Measurements from ENCODE around the gene TUBA3E. TPM values are rescaled to one million over a fixed set of nuclear protein-coding genes. Genes with fewer than 3 reads are reported as not detected.

TUBA3E gene
- total and polyA plus RNA-seq, 2 of the 8 experiments (the other 6 are each of a cell fraction or from before 2014, with no cell fraction given), result not detected

- Histone ChIP-seq H3K23ac (ENCODE audit: insufficient read length) (no peak overlapping the region), H3K56ac (replicated peaks; ENCODE audit: insufficient read length, low read depth, low read length) (no peak overlapping the region), H4K91ac (replicated peaks; ENCODE audit: insufficient read length, low read length) (no peak overlapping the region), H3K4me2 (ENCODE audit: insufficient read depth in 1 of 2, low read depth in 2 of 2, low read length in 2 of 2) (no peak overlapping the region), H2AK5ac (ENCODE audit: low read depth, low read length) (no peak overlapping the region), H2BK12ac (ENCODE audit: low read depth, low read length) (no peak overlapping the region), H2BK20ac (ENCODE audit: low read length) (no peak overlapping the region), H2BK5ac (ENCODE audit: low read depth, low read length) (no peak overlapping the region), H3K27me3 (replicated peaks in 1 of 4; ENCODE audit: control insufficient read depth in 3 of 4, extremely low read depth in 1 of 4, insufficient read depth in 3 of 4, low read length in 3 of 4) (no peaks in the 10 kb centered on the region), H3K4me1 (replicated peaks in 1 of 4; ENCODE audit: control insufficient read depth in 3 of 4, insufficient read depth in 4 of 4, low read length in 3 of 4) (peaks cover 0 to 7% (median 3%) of the 10 kb centered on the region in 4 experiments; a peak in 4 of 7 replicates), H4K5ac (ENCODE audit: insufficient read length, low read depth, low read length) (no peak overlapping the region), H2BK120ac (replicated peaks; ENCODE audit: low read depth, low read length) (no peak overlapping the region), H3K36me3 (ENCODE audit: control insufficient read depth in 2 of 4, insufficient read depth in 4 of 4, low read length in 3 of 4) (peaks cover 0 to 4% (median 0%) of the 10 kb centered on the region in 4 experiments; a peak in 1 of 8 replicates), H3K4me3 (ENCODE audit: extremely low read depth in 1 of 4, insufficient read depth in 2 of 4, low read depth in 3 of 4, low read length in 4 of 4) (no peak overlapping the region), H3K14ac (ENCODE audit: insufficient read length) (no peak overlapping the region), H3K18ac (ENCODE audit: extremely low read depth, low read length) (no peak overlapping the region), H3K4ac (replicated peaks; ENCODE audit: insufficient read length, low read depth, low read length) (no peak overlapping the region), H2AFZ (ENCODE audit: low read length) (no peak overlapping the region), H4K20me1 (replicated peaks in 1 of 2; ENCODE audit: control insufficient read depth in 1 of 2, insufficient read depth in 2 of 2, low read length in 2 of 2) (no peaks in the 10 kb centered on the region), H3K79me2 (ENCODE audit: control insufficient read depth in 1 of 2, insufficient read depth in 2 of 2, low read length in 2 of 2) (peaks cover 0 to 2% of the 10 kb centered on the region in 2 experiments; a peak in 1 of 4 replicates), H3K9ac (replicated peaks in 1 of 4; ENCODE audit: extremely low read depth in 1 of 4, low read depth in 3 of 4, low read length in 3 of 4) (no peak overlapping the region), H3K27ac (ENCODE audit: low read depth, low read length) (no peak overlapping the region), H3K79me1 (ENCODE audit: low read depth, low read length) (no peaks in the 10 kb centered on the region), H3K23me2 (ENCODE audit: low read depth, low read length) (no peaks in the 10 kb centered on the region; the same call in 1 of the 2 replicates), H4K8ac (ENCODE audit: extremely low read depth, insufficient read depth, low read length) (no peak overlapping the region), H2BK15ac (ENCODE audit: low read length) (no peak overlapping the region), H3K9me3 (ENCODE audit: insufficient read depth in 2 of 2, low read depth in 1 of 2, low read length in 1 of 2) (no peaks in the 10 kb centered on the region)
- DNase-seq (ENCODE audit: low read depth in 1 of 2, low spot score in 2 of 2), result no peak
- ChIA-PET CTCF (ENCODE audit: partially characterized antibody) (interaction anchor here (2.6 kb wide), 1 partner anchor 145 kb away, joined by 9 read pairs; no protein-coding TSS in a partner anchor), POLR2A (ENCODE audit: partially characterized antibody) (interaction anchor here (0.6 to 1.0 kb wide), 2 partner anchors 14 to 1300 kb away, joined by 3 read pairs; no protein-coding TSS in a partner anchor)
- WGBS, 2 experiments (ENCODE audit: extremely low coverage in 1 of 2, insufficient coverage in 1 of 2, insufficient read length in 1 of 2, insufficient replicate concordance in 2 of 2, low coverage in 1 of 2, low lambda C conversion rate in 2 of 2, missing lambda C conversion rate in 1 of 2), result 89% methylated on average over 6 of the region's 8 CpGs; no CpG with 5 or more reads in 1 of the 2 experiments
- no peak for FAIRE-seq
Observed at GRCh38 chr2:130187268-130187667, 11.0 kb downstream of the TUBA3E start.

All from H1 (cell line).